22Rv1 (cell line): ENCODE results near the gene TSPAN1.

Source experiments
- ZFX ChIP-seq: fragments of 450-650 bp; IDR thresholded peaks from 2 replicates; pipeline ENCODE4 v1.6.1; 2017; ENCODE audit warnings: antibody characterized with exemption, borderline replicate concordance
- TF ChIP-seq, protein P1 (sequence below): fragments of 450-650 bp; IDR thresholded peaks from 2 replicates; pipeline ENCODE4 v1.5.1; 2017; ENCODE audit warnings: mild to moderate bottlenecking

DNA sequence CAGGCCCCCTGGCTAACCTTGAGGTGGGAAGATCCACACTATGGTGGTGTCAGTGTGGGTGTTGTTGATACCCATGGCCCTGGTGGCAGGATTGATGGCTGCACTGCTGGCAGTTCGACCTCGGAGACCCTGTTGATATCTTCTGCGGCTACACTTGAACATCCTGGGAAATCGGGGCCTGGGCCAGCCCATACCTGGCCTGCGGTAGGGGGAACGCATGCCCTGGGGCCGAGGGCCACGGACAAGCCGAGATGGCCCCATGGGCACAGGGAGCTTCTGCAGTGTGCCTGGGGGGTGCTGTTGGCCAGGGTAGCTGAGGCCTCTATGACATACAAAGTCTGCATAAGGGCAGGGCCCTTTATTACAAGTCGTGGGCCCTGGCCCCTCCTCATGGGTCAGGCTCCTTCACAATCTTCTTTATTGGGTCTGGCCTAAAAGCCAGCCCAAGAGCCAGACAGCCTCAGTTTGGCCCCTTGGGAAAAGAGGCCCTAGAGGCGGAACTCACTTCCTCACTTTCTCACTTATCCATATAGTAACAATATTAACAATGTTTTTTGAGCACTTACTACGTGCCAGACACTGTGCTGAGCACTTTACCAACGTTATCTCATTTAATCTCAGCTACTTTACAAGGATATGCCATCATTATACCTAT, 1.5 kb downstream of the TSPAN1 start, which contains the start of gene P3R3URF:
- TF ChIP-seq, protein P1, sequence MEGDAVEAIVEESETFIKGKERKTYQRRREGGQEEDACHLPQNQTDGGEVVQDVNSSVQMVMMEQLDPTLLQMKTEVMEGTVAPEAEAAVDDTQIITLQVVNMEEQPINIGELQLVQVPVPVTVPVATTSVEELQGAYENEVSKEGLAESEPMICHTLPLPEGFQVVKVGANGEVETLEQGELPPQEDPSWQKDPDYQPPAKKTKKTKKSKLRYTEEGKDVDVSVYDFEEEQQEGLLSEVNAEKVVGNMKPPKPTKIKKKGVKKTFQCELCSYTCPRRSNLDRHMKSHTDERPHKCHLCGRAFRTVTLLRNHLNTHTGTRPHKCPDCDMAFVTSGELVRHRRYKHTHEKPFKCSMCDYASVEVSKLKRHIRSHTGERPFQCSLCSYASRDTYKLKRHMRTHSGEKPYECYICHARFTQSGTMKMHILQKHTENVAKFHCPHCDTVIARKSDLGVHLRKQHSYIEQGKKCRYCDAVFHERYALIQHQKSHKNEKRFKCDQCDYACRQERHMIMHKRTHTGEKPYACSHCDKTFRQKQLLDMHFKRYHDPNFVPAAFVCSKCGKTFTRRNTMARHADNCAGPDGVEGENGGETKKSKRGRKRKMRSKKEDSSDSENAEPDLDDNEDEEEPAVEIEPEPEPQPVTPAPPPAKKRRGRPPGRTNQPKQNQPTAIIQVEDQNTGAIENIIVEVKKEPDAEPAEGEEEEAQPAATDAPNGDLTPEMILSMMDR, result no peak
- no peak for TF ChIP-seq ZFX
